Skeletal muscle tissue (tissue), 4 donors: ENCODE data around the gene AFG1L. TPM values are rescaled to one million over a fixed set of nuclear protein-coding genes. Genes with fewer than 3 reads are reported as not detected.

Experiments used
- H3K27ac ChIP-seq: one replicate; pipeline ENCODE4 v1.7.0; 2013; ENCODE audit warnings: mild to moderate bottlenecking, low read depth, low read length, inconsistent platforms
- H3K27me3 ChIP-seq, 3 donors: one replicate each; pipeline ENCODE4 v1.7.0; 2013; ENCODE audit warnings: low read length in 3 of 3; ENCODE audit not compliant: control insufficient read depth in 3 of 3, insufficient read depth in 3 of 3
- H3K36me3 ChIP-seq, 3 donors: one replicate each; pipeline ENCODE4 v1.7.0; 2013; ENCODE audit warnings: low read length in 3 of 3; ENCODE audit not compliant: control insufficient read depth in 3 of 3, insufficient read depth in 3 of 3
- H3K4me1 ChIP-seq, 3 donors: one replicate each; pipeline ENCODE4 v1.7.0; 2013; ENCODE audit warnings: low read length in 3 of 3, mild to moderate bottlenecking in 3 of 3; ENCODE audit not compliant: control insufficient read depth in 3 of 3, insufficient read depth in 3 of 3
- H3K4me3 ChIP-seq, 3 donors: one replicate each; pipeline ENCODE4 v1.7.0; 2013; ENCODE audit warnings: low read length in 3 of 3
- H3K9ac ChIP-seq, 3 donors: one replicate each; pipeline ENCODE4 v1.7.0; 2013; ENCODE audit warnings: low read length in 3 of 3, mild to moderate bottlenecking in 3 of 3, moderate library complexity in 2 of 3, low read depth in 1 of 3
- H3K9me3 ChIP-seq, 3 donors: one replicate each; pipeline ENCODE4 v1.7.0; 2013; ENCODE audit warnings: low read length in 3 of 3; ENCODE audit not compliant: control insufficient read depth in 3 of 3
- total RNA-seq: library from RNA; depleted of rRNA; stranded (reverse); fragments of >200 nt; gene quantifications from one replicate; pipeline ENCODE4 v1.2.3, GENCODE V29; 2014
- donor health status: Osteomylitis.

The AFG1L gene
- total RNA-seq, 1 donor from 2014 or later = 5.2 TPM

DNA sequence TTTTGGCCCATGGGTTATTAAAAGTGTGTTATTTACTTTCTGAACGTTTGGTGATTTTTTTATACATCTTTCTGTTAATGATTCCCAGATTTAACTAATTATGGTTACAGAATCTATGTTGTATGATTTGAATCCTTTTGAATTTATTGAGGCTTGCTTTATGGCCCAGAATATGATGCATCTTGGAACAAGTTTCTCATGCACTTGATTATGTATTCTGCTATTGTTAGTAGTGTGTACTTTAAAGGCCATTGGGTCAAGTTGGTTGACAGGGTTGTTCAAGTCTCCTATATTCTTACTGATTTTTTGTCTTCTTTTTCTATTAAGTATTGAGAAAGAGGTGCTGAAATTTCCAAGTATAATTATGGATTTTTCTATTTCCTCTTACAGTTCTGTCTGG lies 160.8 kb downstream of the AFG1L start:
- no peak overlapping the region for H3K9ac ChIP-seq
- H3K27me3 ChIP-seq = no peaks in the 10 kb centered on the region
- no peaks in the 10 kb centered on the region for H3K9me3 ChIP-seq
- H3K4me1 ChIP-seq = peaks cover 4 to 9% (median 5%) of the 10 kb centered on the region in 3 donors
- no peak overlapping the region for H3K4me3 ChIP-seq
- H3K36me3 ChIP-seq = no peaks in the 10 kb centered on the region
- H3K27ac ChIP-seq = no peak overlapping the region

DNA sequence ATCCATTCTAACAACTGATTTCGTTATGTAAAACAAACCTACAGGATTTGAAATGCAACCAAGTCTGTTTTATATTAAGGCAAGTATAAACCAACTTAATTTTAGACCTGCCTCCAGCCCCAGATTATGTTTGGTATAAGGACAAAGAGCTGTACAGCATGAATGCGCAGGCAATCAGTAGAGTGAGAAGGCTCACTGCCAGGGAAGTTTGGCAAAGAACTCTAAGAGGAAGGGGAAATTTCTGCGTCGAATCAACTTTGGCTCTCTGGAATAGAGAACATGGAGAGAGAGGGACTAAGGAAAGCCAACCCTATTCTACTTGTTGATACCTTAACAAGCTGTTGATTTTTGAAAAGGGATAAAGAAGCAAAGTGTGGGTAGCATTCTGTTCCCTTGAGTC lies 168.9 kb downstream of the AFG1L start:
- no peak overlapping the region for H3K9ac ChIP-seq
- H3K4me3 ChIP-seq = no peak overlapping the region
- no peaks in the 10 kb centered on the region for H3K9me3 ChIP-seq
- peaks cover 0 to 17% (median 0%) of the 10 kb centered on the region in 3 donors for H3K4me1 ChIP-seq
- no peaks in the 10 kb centered on the region for H3K36me3 ChIP-seq
- peak overlapping the region; percentile 56 for H3K27ac ChIP-seq
- H3K27me3 ChIP-seq = no peaks in the 10 kb centered on the region

DNA sequence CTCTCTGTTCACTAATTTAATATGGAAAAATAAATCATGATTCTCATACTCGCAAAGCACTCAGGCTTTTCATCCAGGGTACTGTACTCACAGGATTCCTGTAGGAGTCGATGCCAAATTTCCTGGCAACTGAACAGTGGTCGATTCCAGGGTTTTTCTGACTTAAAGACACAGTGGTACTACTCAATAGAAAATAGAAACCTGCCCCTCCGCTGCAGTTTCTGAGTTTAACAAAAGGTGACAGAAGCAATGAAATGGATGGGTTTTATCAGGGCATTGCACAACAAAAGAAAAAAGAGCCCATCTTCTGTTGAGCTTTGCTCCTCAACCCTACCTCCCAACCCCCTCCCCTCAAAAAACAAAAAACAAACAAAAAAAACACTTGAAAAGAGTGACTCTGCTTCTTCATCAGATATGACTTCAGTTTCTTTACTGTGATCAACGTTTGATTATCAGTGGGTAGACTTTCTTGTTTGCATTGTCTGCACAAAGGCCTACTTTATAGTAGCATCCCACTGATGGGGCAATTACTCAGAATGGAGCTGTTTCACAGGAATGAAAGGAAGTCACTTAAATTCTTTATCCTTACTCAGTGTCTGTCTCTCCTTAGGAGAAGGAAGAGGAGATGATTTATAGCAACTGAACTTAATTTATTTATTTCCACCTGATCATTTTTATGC lies 169.7 kb downstream of the AFG1L start:
- Histone ChIP-seq H3K27me3 (no peaks in the 10 kb centered on the region), H3K27ac (peak overlapping the region; percentile 56), H3K4me3 (no peak overlapping the region), H3K9me3 (no peaks in the 10 kb centered on the region), H3K4me1 (peaks cover 0 to 17% (median 0%) of the 10 kb centered on the region in 3 donors), H3K36me3 (no peaks in the 10 kb centered on the region), H3K9ac (no peak overlapping the region)

DNA sequence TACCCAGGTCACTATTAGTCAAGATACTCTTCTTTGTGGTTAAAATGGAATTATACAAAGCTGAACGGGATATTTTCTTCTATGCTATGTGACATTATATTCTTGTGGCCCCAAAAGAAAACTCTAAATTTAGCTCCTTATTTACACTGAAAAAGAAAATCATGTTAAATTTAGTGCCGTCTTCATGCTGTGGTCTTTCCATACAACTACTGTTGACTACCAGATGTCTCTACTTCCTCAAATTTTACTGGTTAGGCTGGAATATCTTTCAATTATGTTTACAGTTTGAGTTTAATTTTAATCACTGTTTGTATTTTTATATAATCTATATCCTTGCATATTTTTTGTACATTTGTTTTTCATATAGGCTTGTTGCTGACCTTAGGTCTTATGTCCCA lies 170.2 kb downstream of the AFG1L start:
- Histone ChIP-seq H3K27me3 (no peaks in the 10 kb centered on the region), H3K4me3 (no peak overlapping the region), H3K4me1 (peaks cover 0 to 17% (median 0%) of the 10 kb centered on the region in 3 donors), H3K27ac (peak overlapping the region; percentile 56), H3K36me3 (no peaks in the 10 kb centered on the region), H3K9me3 (no peaks in the 10 kb centered on the region), H3K9ac (no peak overlapping the region)

DNA sequence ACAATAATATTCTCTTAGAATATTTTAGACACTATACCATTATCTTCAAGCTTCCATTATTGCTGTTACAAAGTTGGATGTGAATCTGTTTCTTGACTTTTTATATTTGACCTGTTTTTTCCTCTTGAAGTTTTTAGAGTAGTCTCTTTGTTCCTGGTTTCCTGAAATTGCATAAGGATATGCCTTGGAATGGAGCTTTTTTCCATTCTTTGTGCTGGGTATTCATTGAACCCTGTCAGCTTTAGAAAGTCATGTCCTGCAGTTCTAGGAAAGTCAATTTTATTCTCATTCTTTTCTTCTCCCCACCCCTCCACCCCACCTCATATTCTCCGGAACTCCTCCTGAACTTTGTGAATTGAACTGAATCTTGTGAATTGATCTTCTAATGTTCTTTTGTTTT lies 173.5 kb downstream of the AFG1L start:
- H3K9me3 ChIP-seq = no peaks in the 10 kb centered on the region
- no peaks in the 10 kb centered on the region for H3K36me3 ChIP-seq
- H3K4me1 ChIP-seq = peaks cover 0 to 10% (median 0%) of the 10 kb centered on the region in 3 donors
- no peak overlapping the region for H3K4me3 ChIP-seq
- no peaks in the 10 kb centered on the region for H3K27me3 ChIP-seq
- no peak overlapping the region for H3K27ac ChIP-seq
- no peak overlapping the region for H3K9ac ChIP-seq

DNA sequence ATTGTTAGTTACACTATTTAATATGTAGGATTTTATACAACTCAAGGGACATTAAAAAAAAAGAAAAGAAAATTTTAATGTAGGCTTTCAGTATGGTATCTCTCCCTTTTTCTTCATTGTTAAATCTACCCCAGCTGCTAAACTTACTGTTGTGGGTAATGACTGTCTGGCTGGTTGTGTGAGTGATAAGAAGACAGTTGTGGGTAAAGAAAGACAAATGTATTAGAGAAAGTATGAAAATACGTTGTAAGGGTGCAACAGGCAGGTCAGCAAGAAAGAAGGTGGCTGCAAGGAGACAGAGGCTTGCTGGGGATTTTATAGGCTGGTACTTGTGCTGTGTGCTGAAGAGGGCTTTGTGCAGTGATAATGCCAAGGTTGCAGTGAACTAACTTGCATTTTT lies 174.5 kb downstream of the AFG1L start:
- Histone ChIP-seq H3K9me3 (no peaks in the 10 kb centered on the region), H3K36me3 (no peaks in the 10 kb centered on the region), H3K4me3 (no peak overlapping the region), H3K27ac (no peak overlapping the region), H3K4me1 (peaks cover 0 to 4% (median 0%) of the 10 kb centered on the region in 3 donors), H3K27me3 (no peaks in the 10 kb centered on the region), H3K9ac (no peak overlapping the region)

DNA sequence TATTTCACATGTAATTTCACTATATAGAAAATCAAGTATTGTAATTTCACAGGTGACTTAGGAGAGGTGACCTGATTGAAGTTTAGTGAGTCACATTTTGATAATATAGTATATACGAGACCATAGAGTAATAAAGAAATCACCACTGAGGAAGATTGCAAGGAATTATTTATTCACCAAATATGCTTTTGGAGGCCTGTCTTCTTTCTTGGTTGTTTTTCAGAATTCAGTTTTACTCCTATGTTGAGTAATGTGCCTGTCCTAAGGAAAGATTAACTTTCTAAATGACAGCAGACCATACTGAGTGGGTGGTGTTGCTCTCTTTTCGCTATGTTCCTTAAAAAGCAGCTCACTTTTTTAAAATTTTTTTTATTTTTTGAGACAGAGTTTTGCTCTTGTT lies 178.3 kb downstream of the AFG1L start:
- H3K9me3 ChIP-seq = no peaks in the 10 kb centered on the region
- H3K4me1 ChIP-seq = no peaks in the 10 kb centered on the region
- H3K9ac ChIP-seq = no peak overlapping the region
- no peak overlapping the region for H3K27ac ChIP-seq
- no peaks in the 10 kb centered on the region for H3K27me3 ChIP-seq
- H3K36me3 ChIP-seq = no peaks in the 10 kb centered on the region
- no peak overlapping the region for H3K4me3 ChIP-seq

DNA sequence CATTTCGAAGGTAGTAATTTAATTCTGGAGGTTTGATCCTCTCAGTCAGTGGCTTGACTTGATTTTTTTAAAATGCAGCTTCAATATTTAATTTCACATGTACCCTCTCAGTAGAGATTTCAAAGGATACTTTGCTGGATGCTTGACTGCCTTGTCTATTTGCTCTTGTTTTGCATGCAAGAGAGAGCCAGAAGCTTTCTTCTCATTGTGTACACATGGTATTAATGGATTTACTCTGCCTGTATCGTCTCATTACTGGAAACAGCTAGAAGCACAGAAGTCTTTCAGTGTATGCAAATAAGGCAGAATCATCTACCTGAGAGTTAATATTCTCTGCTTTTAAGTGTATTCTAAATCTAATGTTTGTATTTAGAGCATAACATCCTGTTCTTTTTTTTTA lies 181.5 kb downstream of the AFG1L start:
- no peaks in the 10 kb centered on the region for H3K4me1 ChIP-seq
- no peaks in the 10 kb centered on the region for H3K27me3 ChIP-seq
- no peak overlapping the region for H3K4me3 ChIP-seq
- no peaks in the 10 kb centered on the region for H3K9me3 ChIP-seq
- no peak overlapping the region for H3K27ac ChIP-seq
- peaks cover 0 to 2% (median 0%) of the 10 kb centered on the region in 3 donors for H3K36me3 ChIP-seq
- no peak overlapping the region for H3K9ac ChIP-seq

DNA sequence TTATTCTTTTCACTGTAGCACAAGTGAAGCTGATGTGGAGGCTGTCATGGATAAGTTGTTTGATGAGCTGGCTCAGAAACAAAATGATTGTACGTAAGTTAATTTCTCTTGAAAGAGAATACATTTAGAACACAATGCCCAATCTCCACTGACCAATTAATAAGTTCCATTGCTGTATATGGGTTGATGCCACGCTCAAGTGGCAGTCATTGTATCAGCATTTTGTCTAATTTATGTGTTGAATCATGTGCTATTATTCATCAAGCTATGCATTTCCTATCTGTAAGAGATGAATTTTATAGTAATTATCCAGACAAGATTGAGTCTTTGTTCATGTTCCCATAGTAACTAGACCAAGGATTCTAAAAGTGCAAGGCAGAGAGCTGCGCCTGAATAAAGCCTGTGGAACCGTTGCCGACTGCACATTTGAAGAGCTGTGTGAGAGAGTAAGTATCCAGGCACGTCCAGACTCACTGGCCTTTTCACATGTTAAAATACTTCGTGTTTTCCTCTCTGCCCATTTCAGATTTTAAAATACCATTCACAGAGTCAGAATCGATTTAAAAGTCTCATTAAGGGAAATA lies 182.1 kb downstream of the AFG1L start:
- Histone ChIP-seq H3K36me3 (peaks cover 0 to 2% (median 0%) of the 10 kb centered on the region in 3 donors), H3K9me3 (no peaks in the 10 kb centered on the region), H3K27ac (no peak overlapping the region), H3K27me3 (no peaks in the 10 kb centered on the region), H3K9ac (no peak overlapping the region), H3K4me1 (no peaks in the 10 kb centered on the region), H3K4me3 (no peak overlapping the region)

DNA sequence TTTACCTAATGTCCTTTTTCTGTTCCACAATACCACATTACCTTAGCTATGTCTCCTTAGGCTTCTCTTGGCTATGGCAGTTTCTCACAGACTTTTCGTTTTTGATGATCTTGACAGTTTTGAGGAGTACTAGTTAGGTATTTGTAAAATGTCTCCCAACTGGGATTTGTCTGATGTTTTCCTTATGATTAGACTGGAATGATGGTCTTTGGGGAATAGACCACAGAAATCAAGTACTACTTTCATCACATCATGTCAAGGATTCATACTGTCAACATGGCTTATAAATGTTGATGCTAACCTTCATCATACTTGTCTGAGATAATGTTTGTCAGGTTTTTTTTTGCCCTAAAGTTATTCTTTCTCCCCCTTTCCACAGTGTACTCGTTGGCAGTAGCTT lies 187.7 kb downstream of the AFG1L start:
- H3K9ac ChIP-seq = no peak overlapping the region
- no peaks in the 10 kb centered on the region for H3K9me3 ChIP-seq
- no peaks in the 10 kb centered on the region for H3K4me1 ChIP-seq
- no peaks in the 10 kb centered on the region for H3K27me3 ChIP-seq
- no peak overlapping the region for H3K4me3 ChIP-seq
- no peak overlapping the region for H3K27ac ChIP-seq
- peaks cover 0 to 2% (median 0%) of the 10 kb centered on the region in 3 donors for H3K36me3 ChIP-seq
